GM12878 (cell line): ENCODE measurements around the gene RNU5B-1. TPM values are rescaled to one million over a fixed set of nuclear protein-coding genes. Genes with fewer than 3 reads are reported as not detected.

Experiments
- BACH1 ChIP-seq: fragments of 450-650 bp; IDR thresholded peaks from 2 replicates; pipeline ENCODE4 v1.6.1; 2017; ENCODE audit warnings: mild to moderate bottlenecking, borderline replicate concordance
- BCL3 ChIP-seq: IDR thresholded peaks from 2 replicates; pipeline ENCODE4 v1.6.1; 2011; ENCODE audit warnings: borderline replicate concordance, low read depth, mild to moderate bottlenecking, moderate library complexity, low read length; ENCODE audit not compliant: insufficient read depth, poor library complexity, severe bottlenecking
- BMI1 ChIP-seq: fragments of 450-650 bp; IDR thresholded peaks from 2 replicates; pipeline ENCODE4 v1.6.1; 2016; ENCODE audit warnings: mild to moderate bottlenecking, moderate library complexity, borderline replicate concordance
- CBFB ChIP-seq: IDR thresholded peaks from 2 replicates; pipeline ENCODE4 v1.6.1; 2016; ENCODE audit warnings: antibody characterized with exemption, low read depth
- CREM ChIP-seq: IDR thresholded peaks from 2 replicates; pipeline ENCODE4 v1.6.1; 2014; ENCODE audit warnings: antibody characterized with exemption, low read depth
- ESRRA ChIP-seq: IDR thresholded peaks from 2 replicates; pipeline ENCODE4 v1.6.1; 2012; ENCODE audit warnings: mild to moderate bottlenecking, low read length, improper control_type of control experiment
- FOS ChIP-seq: IDR thresholded peaks from 3 replicates; pipeline ENCODE4 v1.6.1; 2011; ENCODE audit warnings: borderline replicate concordance; ENCODE audit not compliant: insufficient read length; ENCODE audit errors: extremely low read depth
- GABPA ChIP-seq: IDR thresholded peaks from 2 replicates; pipeline ENCODE4 v1.6.1; 2014; ENCODE audit warnings: antibody characterized with exemption, low read depth, mild to moderate bottlenecking, inconsistent platforms
- IKZF1 ChIP-seq: fragments of 450-650 bp; conservative IDR thresholded peaks from 2 replicates; pipeline ENCODE4 v1.6.1; 2017; ENCODE audit warnings: antibody characterized with exemption, mild to moderate bottlenecking
- MEF2A ChIP-seq: IDR thresholded peaks from 2 replicates; pipeline ENCODE4 v1.6.1; 2011; ENCODE audit warnings: low read depth, mild to moderate bottlenecking, low read length, moderate library complexity; ENCODE audit not compliant: insufficient read depth
- NR2C1 ChIP-seq: fragments of 450-650 bp; IDR thresholded peaks from 2 replicates; pipeline ENCODE4 v1.6.1; 2017; ENCODE audit warnings: antibody characterized with exemption, mild to moderate bottlenecking, moderate library complexity
- NR2C2 ChIP-seq: IDR thresholded peaks from 2 replicates; pipeline ENCODE4 v1.6.1; 2011; ENCODE audit warnings: borderline replicate concordance, low read depth; ENCODE audit not compliant: control insufficient read depth, insufficient read length
- NR2F1 ChIP-seq: fragments of 450-650 bp; conservative IDR thresholded peaks from 2 replicates; pipeline ENCODE4 v1.6.1; 2017; ENCODE audit warnings: mild to moderate bottlenecking
- PBX3 ChIP-seq: IDR thresholded peaks from 2 replicates; pipeline ENCODE4 v1.6.1; 2011; ENCODE audit warnings: mild to moderate bottlenecking, low read depth, low read length, moderate library complexity; ENCODE audit not compliant: insufficient replicate concordance
- RUNX3 ChIP-seq: IDR thresholded peaks from 2 replicates; pipeline ENCODE4 v1.6.1; 2012; ENCODE audit warnings: low read length, inconsistent platforms
- SREBF2 ChIP-seq: IDR thresholded peaks from 2 replicates; pipeline ENCODE4 v1.6.1; 2012; ENCODE audit warnings: mild to moderate bottlenecking, low read length
- SRF ChIP-seq, 2 experiments: IDR thresholded peaks; 2 replicates each; pipeline ENCODE4 v1.6.1; 2011; ENCODE audit warnings: low read depth in 2 of 2, low read length in 2 of 2, mild to moderate bottlenecking in 1 of 2, moderate library complexity in 1 of 2
- polyA plus RNA-seq, 11 experiments: library from polyadenylated mRNA; depleted of rRNA in 4 of 11; unstranded in 6 of 11; stranded (reverse) in 5 of 11; fragments of >200 nt; fragmentation: Nextera tagmentation in 4 of 11; fragmentation: Illumina TruSeq in 1 of 11; extraction: Ambion mirVana in 4 of 11; extraction: Trizol in 1 of 11; gene quantifications; 1 replicate in 1 of 11; 2 replicates in 10 of 11; pipeline versions ENCODE4 v1.2.1 to v1.2.3, GENCODE V29; 2011 to 2016; ENCODE audit warnings: inconsistent platforms in 2 of 11, missing spikeins in 2 of 11, low read depth in 1 of 11
- total RNA-seq, 4 experiments: library from RNA; depleted of rRNA in 3 of 4; stranded (reverse); fragments of >200 nt in 3 of 4; fragmentation: Illumina TruSeq in 1 of 4; extraction: Trizol in 1 of 4; gene quantifications; 2 replicates each; pipeline versions ENCODE4 v1.2.1 to v1.2.3, GENCODE V29; 2013 to 2021
- TF ChIP-seq, protein P1 (sequence below): fragments of 450-650 bp; IDR thresholded peaks from 2 replicates; pipeline ENCODE4 v1.6.1; 2017; ENCODE audit warnings: mild to moderate bottlenecking
- TF ChIP-seq, protein P2 (sequence below): fragments of 450-650 bp; IDR thresholded peaks from 2 replicates; pipeline ENCODE4 v1.6.1; 2016; ENCODE audit warnings: mild to moderate bottlenecking, moderate library complexity, borderline replicate concordance
- TF ChIP-seq, protein P3 (sequence below): IDR thresholded peaks from 2 replicates; pipeline ENCODE4 v1.6.1; 2012; ENCODE audit warnings: low read length, inconsistent platforms

Gene RNU5B-1
- total and polyA plus RNA-seq, 10 of the 15 experiments (the other 5 are each of a cell fraction or from before 2014, with no cell fraction given), result 19.1 TPM; not detected in 9

DNA sequence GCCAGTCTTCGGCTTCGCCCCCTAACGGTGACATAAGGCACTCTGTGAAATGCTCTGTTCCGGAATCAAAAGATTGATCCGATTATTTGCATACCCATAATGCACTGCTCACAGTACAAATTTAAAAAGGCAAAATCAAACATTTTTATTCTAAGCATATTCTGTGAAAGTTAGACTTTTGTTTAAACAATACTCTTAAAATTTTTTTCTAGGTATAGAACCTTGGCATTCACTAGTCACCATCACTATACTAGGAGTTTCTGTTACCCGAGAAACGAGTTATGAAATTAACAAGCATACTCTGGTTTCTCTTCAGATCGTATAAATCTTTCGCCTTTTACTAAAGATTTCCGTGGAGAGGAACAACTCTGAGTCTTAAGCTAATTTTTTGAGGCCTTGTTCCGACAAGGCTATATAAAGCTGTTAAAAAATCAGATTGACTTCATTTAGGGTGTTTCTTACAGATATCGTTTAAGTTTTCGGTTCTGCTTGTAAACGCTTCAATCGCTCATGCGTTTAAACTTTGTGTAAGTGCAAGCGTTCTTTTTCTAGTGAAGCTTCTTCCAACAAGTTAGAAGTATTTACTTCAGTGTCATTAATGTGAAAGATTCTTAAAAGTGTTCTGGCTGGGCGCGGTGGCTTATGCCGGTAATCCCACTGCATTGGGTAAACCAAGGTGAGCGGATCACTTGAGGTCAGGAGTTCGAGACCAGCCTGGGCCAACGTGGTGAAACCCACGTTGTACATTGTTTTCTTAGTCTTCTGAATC, at the start of gene RNU5B-1 (continued):
- peak in 1 of 2 experiments; percentile 52; a peak in 1 of 4 replicates for TF ChIP-seq SRF (IDR thresholded peaks at IDR 0.05; ENCODE audit: low read depth in 2 of 2, low read length in 2 of 2)
- peak; percentile 92 for TF ChIP-seq MEF2A
- peak; percentile 78 for TF ChIP-seq RUNX3
- TF ChIP-seq, protein P1, sequence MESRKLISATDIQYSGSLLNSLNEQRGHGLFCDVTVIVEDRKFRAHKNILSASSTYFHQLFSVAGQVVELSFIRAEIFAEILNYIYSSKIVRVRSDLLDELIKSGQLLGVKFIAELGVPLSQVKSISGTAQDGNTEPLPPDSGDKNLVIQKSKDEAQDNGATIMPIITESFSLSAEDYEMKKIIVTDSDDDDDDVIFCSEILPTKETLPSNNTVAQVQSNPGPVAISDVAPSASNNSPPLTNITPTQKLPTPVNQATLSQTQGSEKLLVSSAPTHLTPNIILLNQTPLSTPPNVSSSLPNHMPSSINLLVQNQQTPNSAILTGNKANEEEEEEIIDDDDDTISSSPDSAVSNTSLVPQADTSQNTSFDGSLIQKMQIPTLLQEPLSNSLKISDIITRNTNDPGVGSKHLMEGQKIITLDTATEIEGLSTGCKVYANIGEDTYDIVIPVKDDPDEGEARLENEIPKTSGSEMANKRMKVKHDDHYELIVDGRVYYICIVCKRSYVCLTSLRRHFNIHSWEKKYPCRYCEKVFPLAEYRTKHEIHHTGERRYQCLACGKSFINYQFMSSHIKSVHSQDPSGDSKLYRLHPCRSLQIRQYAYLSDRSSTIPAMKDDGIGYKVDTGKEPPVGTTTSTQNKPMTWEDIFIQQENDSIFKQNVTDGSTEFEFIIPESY, result peak; percentile 91
- TF ChIP-seq, protein P2, sequence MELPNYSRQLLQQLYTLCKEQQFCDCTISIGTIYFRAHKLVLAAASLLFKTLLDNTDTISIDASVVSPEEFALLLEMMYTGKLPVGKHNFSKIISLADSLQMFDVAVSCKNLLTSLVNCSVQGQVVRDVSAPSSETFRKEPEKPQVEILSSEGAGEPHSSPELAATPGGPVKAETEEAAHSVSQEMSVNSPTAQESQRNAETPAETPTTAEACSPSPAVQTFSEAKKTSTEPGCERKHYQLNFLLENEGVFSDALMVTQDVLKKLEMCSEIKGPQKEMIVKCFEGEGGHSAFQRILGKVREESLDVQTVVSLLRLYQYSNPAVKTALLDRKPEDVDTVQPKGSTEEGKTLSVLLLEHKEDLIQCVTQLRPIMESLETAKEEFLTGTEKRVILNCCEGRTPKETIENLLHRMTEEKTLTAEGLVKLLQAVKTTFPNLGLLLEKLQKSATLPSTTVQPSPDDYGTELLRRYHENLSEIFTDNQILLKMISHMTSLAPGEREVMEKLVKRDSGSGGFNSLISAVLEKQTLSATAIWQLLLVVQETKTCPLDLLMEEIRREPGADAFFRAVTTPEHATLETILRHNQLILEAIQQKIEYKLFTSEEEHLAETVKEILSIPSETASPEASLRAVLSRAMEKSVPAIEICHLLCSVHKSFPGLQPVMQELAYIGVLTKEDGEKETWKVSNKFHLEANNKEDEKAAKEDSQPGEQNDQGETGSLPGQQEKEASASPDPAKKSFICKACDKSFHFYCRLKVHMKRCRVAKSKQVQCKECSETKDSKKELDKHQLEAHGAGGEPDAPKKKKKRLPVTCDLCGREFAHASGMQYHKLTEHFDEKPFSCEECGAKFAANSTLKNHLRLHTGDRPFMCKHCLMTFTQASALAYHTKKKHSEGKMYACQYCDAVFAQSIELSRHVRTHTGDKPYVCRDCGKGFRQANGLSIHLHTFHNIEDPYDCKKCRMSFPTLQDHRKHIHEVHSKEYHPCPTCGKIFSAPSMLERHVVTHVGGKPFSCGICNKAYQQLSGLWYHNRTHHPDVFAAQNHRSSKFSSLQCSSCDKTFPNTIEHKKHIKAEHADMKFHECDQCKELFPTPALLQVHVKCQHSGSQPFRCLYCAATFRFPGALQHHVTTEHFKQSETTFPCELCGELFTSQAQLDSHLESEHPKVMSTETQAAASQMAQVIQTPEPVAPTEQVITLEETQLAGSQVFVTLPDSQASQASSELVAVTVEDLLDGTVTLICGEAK, result peak; percentile 30; the same call in 1 of the 2 replicates
- TF ChIP-seq PBX3, result peak; percentile 60
- TF ChIP-seq NR2F1, result peak; percentile 90
- TF ChIP-seq NR2C1, result peak; percentile 70
- TF ChIP-seq BCL3, result peak; percentile 86
- TF ChIP-seq BMI1, result peak; percentile 96
- TF ChIP-seq SREBF2, result peak; percentile 80
- no peak for TF ChIP-seq FOS
- TF ChIP-seq, protein P3, sequence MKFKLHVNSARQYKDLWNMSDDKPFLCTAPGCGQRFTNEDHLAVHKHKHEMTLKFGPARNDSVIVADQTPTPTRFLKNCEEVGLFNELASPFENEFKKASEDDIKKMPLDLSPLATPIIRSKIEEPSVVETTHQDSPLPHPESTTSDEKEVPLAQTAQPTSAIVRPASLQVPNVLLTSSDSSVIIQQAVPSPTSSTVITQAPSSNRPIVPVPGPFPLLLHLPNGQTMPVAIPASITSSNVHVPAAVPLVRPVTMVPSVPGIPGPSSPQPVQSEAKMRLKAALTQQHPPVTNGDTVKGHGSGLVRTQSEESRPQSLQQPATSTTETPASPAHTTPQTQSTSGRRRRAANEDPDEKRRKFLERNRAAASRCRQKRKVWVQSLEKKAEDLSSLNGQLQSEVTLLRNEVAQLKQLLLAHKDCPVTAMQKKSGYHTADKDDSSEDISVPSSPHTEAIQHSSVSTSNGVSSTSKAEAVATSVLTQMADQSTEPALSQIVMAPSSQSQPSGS, result peak; percentile 100
- TF ChIP-seq CREM, result peak; percentile 88
- peak; percentile 87 for TF ChIP-seq ESRRA
- TF ChIP-seq BACH1, result peak; percentile 100
- no peak for TF ChIP-seq NR2C2
- TF ChIP-seq CBFB, result peak; percentile 100
- peak; percentile 72 for TF ChIP-seq GABPA
- peak; percentile 69 for TF ChIP-seq IKZF1
